ENCODE results near the gene SLC4A3. TPM values are rescaled to one million over a fixed set of nuclear protein-coding genes. Genes with fewer than 3 reads are reported as not detected.
A peak's percentile ranks its signal among the peaks of the same experiment; 100 is the strongest.

Gene SLC4A3
- total RNA-seq, result under 1 TPM; 0.08 to 0.47 (median 0.37) TPM
- total RNA-seq (2013), result 0.06 TPM
- 0 to 0.78 (median 0.21) reads per million in 29 experiments for total RNA-seq

- Mint-ChIP-seq H3K4me3 (peak within 1 kb of the TSS; percentile 58 to 86 (median 70)), H3K4me1 (peaks cover 2 to 6% (median 5%) of the 10 kb centered on the region in 3 donors), H3K27me3 (peaks cover 24 to 52% of the 10 kb centered on the region in 2 donors), H3K36me3 (no peaks in the 10 kb centered on the region), H3K27ac (no peak within 1 kb of the TSS), H3K9me3 (no peaks in the 10 kb centered on the region)
- Histone ChIP-seq H3K27me3 (replicated peaks in 1 of 2; ENCODE audit: control insufficient read depth in 2 of 2, extremely low read depth in 1 of 2, insufficient read depth in 2 of 2, low read length in 1 of 2) (peaks cover 3 to 58% of the 10 kb centered on the region in 2 experiments), H3K4me1 (ENCODE audit: control insufficient read depth in 1 of 2, extremely low read depth in 1 of 2, insufficient read depth in 2 of 2, low read length in 2 of 2) (peaks cover 2 to 12% of the 10 kb centered on the region in 2 experiments), H3K27ac (ENCODE audit: low read length) (no peak within 1 kb of the TSS), H3K4me3 (ENCODE audit: control insufficient read depth in 1 of 2, extremely low read depth in 1 of 2, low read length in 1 of 2) (peak within 1 kb of the TSS; percentile 15 to 19), H3K36me3 (ENCODE audit: control insufficient read depth in 2 of 2, extremely low read depth in 1 of 2, insufficient read depth in 1 of 2, low read length in 1 of 2) (no peaks in the 10 kb centered on the region), H3K9me3 (no peaks in the 10 kb centered on the region)
- ChIA-PET POLR2A (no interaction called here), CTCF (interaction anchor here in 1 of 2 donors (0.6 kb wide), 1 partner anchor 32 kb away, joined by 3 read pairs; no protein-coding TSS in a partner anchor)
- ATAC-seq (replicated peaks in 1 of 4) (peak; percentile 59 to 83 (median 61)), DNase-seq (peak in 3 of 35 experiments; percentile 7 to 31 (median 10))
- 5% methylated on average over 84 of the region's 103 CpGs for WGBS (ENCODE audit: insufficient coverage)
Observed at GRCh38 chr2:219627103-219628100, at the start of gene SLC4A3. Gene SLC4A3, plus strand, starts transcription at chr2:219627630. Its CDS starts 363 bp downstream, at chr2:219627993.

- ATAC-seq (replicated peaks in 1 of 4) (no peak), DNase-seq (no peak)
- no peak overlapping the region for H3K4me3 ChIP-seq (ENCODE audit: control insufficient read depth in 1 of 2, extremely low read depth in 1 of 2, low read length in 1 of 2)
- WGBS (ENCODE audit: insufficient coverage), result 90% methylated on average over 3 of the region's 8 CpGs
- Mint-ChIP-seq H3K4me1 (no peaks in the 10 kb centered on the region), H3K27me3 (peaks cover 12 to 25% of the 10 kb centered on the region in 2 donors), H3K27ac (no peak overlapping the region), H3K4me3 (no peak overlapping the region), H3K36me3 (no peaks in the 10 kb centered on the region), H3K9me3 (no peaks in the 10 kb centered on the region)
- no peaks in the 10 kb centered on the region for H3K9me3 ChIP-seq
- no peak overlapping the region for H3K27ac ChIP-seq (ENCODE audit: low read length)
- ChIA-PET POLR2A (interaction anchor here in 1 of 2 donors (0.6 kb wide), 1 partner anchor 19 kb away, joined by 3 read pairs; no protein-coding TSS in a partner anchor), CTCF (no interaction called here)
- H3K4me1 ChIP-seq (ENCODE audit: control insufficient read depth in 1 of 2, extremely low read depth in 1 of 2, insufficient read depth in 2 of 2, low read length in 2 of 2), result no peaks in the 10 kb centered on the region
- peaks cover 0 to 33% of the 10 kb centered on the region in 2 experiments for H3K27me3 ChIP-seq (replicated peaks in 1 of 2; ENCODE audit: control insufficient read depth in 2 of 2, extremely low read depth in 1 of 2, insufficient read depth in 2 of 2, low read length in 1 of 2)
- no peaks in the 10 kb centered on the region for H3K36me3 ChIP-seq (ENCODE audit: control insufficient read depth in 2 of 2, extremely low read depth in 1 of 2, insufficient read depth in 1 of 2, low read length in 1 of 2)
Observed at GRCh38 chr2:219578811-219579613, 48.4 kb upstream of the SLC4A3 start.

GRCh38 chr2:219581346-219581745, 46.1 kb upstream of the SLC4A3 start:
- H3K4me1 Mint-ChIP-seq, result no peaks in the 10 kb centered on the region
- H3K27ac Mint-ChIP-seq, result no peak overlapping the region
- H3K9me3 Mint-ChIP-seq, result no peaks in the 10 kb centered on the region
- Histone ChIP-seq H3K36me3 (ENCODE audit: control insufficient read depth in 2 of 2, extremely low read depth in 1 of 2, insufficient read depth in 1 of 2, low read length in 1 of 2) (no peaks in the 10 kb centered on the region), H3K27ac (ENCODE audit: low read length) (no peak overlapping the region), H3K4me1 (ENCODE audit: control insufficient read depth in 1 of 2, extremely low read depth in 1 of 2, insufficient read depth in 2 of 2, low read length in 2 of 2) (no peaks in the 10 kb centered on the region), H3K4me3 (ENCODE audit: control insufficient read depth in 1 of 2, extremely low read depth in 1 of 2, low read length in 1 of 2) (no peak overlapping the region), H3K9me3 (no peaks in the 10 kb centered on the region), H3K27me3 (replicated peaks in 1 of 2; ENCODE audit: control insufficient read depth in 2 of 2, extremely low read depth in 1 of 2, insufficient read depth in 2 of 2, low read length in 1 of 2) (peaks cover 0 to 21% of the 10 kb centered on the region in 2 experiments)
- CTCF ChIA-PET, result interaction anchor here in 1 of 2 donors (0.5 kb wide), 1 partner anchor 1353 kb away, joined by 3 read pairs; no protein-coding TSS in a partner anchor
- no peaks in the 10 kb centered on the region for H3K36me3 Mint-ChIP-seq
- DNase-seq (no peak), ATAC-seq (replicated peaks in 1 of 4) (no peak)
- H3K27me3 Mint-ChIP-seq, result peaks cover 17 to 18% of the 10 kb centered on the region in 2 donors
- POLR2A ChIA-PET, result no interaction called here
- WGBS (ENCODE audit: insufficient coverage), result 50% methylated on average over 1 of the region's 2 CpGs
- H3K4me3 Mint-ChIP-seq, result no peak overlapping the region

- Mint-ChIP-seq H3K9me3 (no peaks in the 10 kb centered on the region), H3K4me3 (no peak overlapping the region), H3K4me1 (no peaks in the 10 kb centered on the region), H3K36me3 (no peaks in the 10 kb centered on the region), H3K27me3 (peaks cover 18% of the 10 kb centered on the region in 2 donors), H3K27ac (no peak overlapping the region)
- Histone ChIP-seq H3K27ac (ENCODE audit: low read length) (no peak overlapping the region), H3K36me3 (ENCODE audit: control insufficient read depth in 2 of 2, extremely low read depth in 1 of 2, insufficient read depth in 1 of 2, low read length in 1 of 2) (no peaks in the 10 kb centered on the region), H3K27me3 (replicated peaks in 1 of 2; ENCODE audit: control insufficient read depth in 2 of 2, extremely low read depth in 1 of 2, insufficient read depth in 2 of 2, low read length in 1 of 2) (peaks cover 0 to 13% of the 10 kb centered on the region in 2 experiments), H3K4me3 (ENCODE audit: control insufficient read depth in 1 of 2, extremely low read depth in 1 of 2, low read length in 1 of 2) (no peak overlapping the region), H3K9me3 (no peaks in the 10 kb centered on the region), H3K4me1 (ENCODE audit: control insufficient read depth in 1 of 2, extremely low read depth in 1 of 2, insufficient read depth in 2 of 2, low read length in 2 of 2) (no peaks in the 10 kb centered on the region)
- ChIA-PET CTCF (interaction anchor here in 1 of 2 donors (0.6 kb wide), 1 partner anchor 516 kb away, joined by 3 read pairs; no protein-coding TSS in a partner anchor), POLR2A (no interaction called here)
- ATAC-seq (replicated peaks in 1 of 4) (no peak), DNase-seq (no peak)
- no CpG with 5 or more reads among the region's 4 CpGs for WGBS (ENCODE audit: insufficient coverage)
Observed at GRCh38 chr2:219591091-219591490, 36.3 kb upstream of the SLC4A3 start.

GRCh38 chr2:219592736-219593135, 34.7 kb upstream of the SLC4A3 start:
- H3K27ac ChIP-seq (ENCODE audit: low read length), result no peak overlapping the region
- ChIA-PET POLR2A (no interaction called here), CTCF (interaction anchor here in 1 of 2 donors (1.2 kb wide), 1 partner anchor 32 kb away, joined by 3 read pairs; no protein-coding TSS in a partner anchor)
- no peaks in the 10 kb centered on the region for H3K9me3 ChIP-seq
- Mint-ChIP-seq H3K9me3 (no peaks in the 10 kb centered on the region), H3K36me3 (no peaks in the 10 kb centered on the region), H3K27ac (no peak overlapping the region), H3K4me3 (no peak overlapping the region), H3K27me3 (peaks cover 14 to 16% of the 10 kb centered on the region in 2 donors), H3K4me1 (peaks cover 0 to 8% (median 6%) of the 10 kb centered on the region in 3 donors)
- no peak for DNase-seq
- no peaks in the 10 kb centered on the region for H3K36me3 ChIP-seq (ENCODE audit: control insufficient read depth in 2 of 2, extremely low read depth in 1 of 2, insufficient read depth in 1 of 2, low read length in 1 of 2)
- H3K4me3 ChIP-seq (ENCODE audit: control insufficient read depth in 1 of 2, extremely low read depth in 1 of 2, low read length in 1 of 2), result no peak overlapping the region
- peaks cover 0 to 4% of the 10 kb centered on the region in 2 experiments for H3K4me1 ChIP-seq (ENCODE audit: control insufficient read depth in 1 of 2, extremely low read depth in 1 of 2, insufficient read depth in 2 of 2, low read length in 2 of 2)
- peaks cover 0 to 13% of the 10 kb centered on the region in 2 experiments for H3K27me3 ChIP-seq (replicated peaks in 1 of 2; ENCODE audit: control insufficient read depth in 2 of 2, extremely low read depth in 1 of 2, insufficient read depth in 2 of 2, low read length in 1 of 2)
- ATAC-seq (replicated peaks in 1 of 4), result no peak
- 77% methylated on average over 1 of the region's 6 CpGs for WGBS (ENCODE audit: insufficient coverage)

- no peaks in the 10 kb centered on the region for H3K9me3 ChIP-seq
- peaks cover 13 to 16% of the 10 kb centered on the region in 2 donors for H3K27me3 Mint-ChIP-seq
- ChIA-PET CTCF (interaction anchor here in 1 of 2 donors (1.2 kb wide), 1 partner anchor 33 kb away, joined by 3 read pairs; no protein-coding TSS in a partner anchor), POLR2A (no interaction called here)
- no peaks in the 10 kb centered on the region for H3K36me3 Mint-ChIP-seq
- H3K4me1 ChIP-seq (ENCODE audit: control insufficient read depth in 1 of 2, extremely low read depth in 1 of 2, insufficient read depth in 2 of 2, low read length in 2 of 2), result peaks cover under 1 to 7% of the 10 kb centered on the region in 2 experiments
- H3K4me1 Mint-ChIP-seq, result peaks cover 3 to 12% (median 9%) of the 10 kb centered on the region in 3 donors
- no peaks in the 10 kb centered on the region for H3K9me3 Mint-ChIP-seq
- H3K27ac Mint-ChIP-seq, result no peak overlapping the region
- H3K27ac ChIP-seq (ENCODE audit: low read length), result no peak overlapping the region
- ATAC-seq (replicated peaks in 1 of 4) (no peak), DNase-seq (no peak)
- no peak overlapping the region for H3K4me3 ChIP-seq (ENCODE audit: control insufficient read depth in 1 of 2, extremely low read depth in 1 of 2, low read length in 1 of 2)
- H3K27me3 ChIP-seq (replicated peaks in 1 of 2; ENCODE audit: control insufficient read depth in 2 of 2, extremely low read depth in 1 of 2, insufficient read depth in 2 of 2, low read length in 1 of 2), result peaks cover 0 to 13% of the 10 kb centered on the region in 2 experiments
- no peaks in the 10 kb centered on the region for H3K36me3 ChIP-seq (ENCODE audit: control insufficient read depth in 2 of 2, extremely low read depth in 1 of 2, insufficient read depth in 1 of 2, low read length in 1 of 2)
- H3K4me3 Mint-ChIP-seq, result no peak overlapping the region
- 69% methylated on average over 2 of the region's 2 CpGs for WGBS (ENCODE audit: insufficient coverage)
Observed at GRCh38 chr2:219593154-219593553, 34.3 kb upstream of the SLC4A3 start.
